ENCODE results near the gene POR.

GRCh38 chr7:75991531-75992082 is 76.7 kb downstream of the POR start:
- TF ChIP-seq, protein P1, sequence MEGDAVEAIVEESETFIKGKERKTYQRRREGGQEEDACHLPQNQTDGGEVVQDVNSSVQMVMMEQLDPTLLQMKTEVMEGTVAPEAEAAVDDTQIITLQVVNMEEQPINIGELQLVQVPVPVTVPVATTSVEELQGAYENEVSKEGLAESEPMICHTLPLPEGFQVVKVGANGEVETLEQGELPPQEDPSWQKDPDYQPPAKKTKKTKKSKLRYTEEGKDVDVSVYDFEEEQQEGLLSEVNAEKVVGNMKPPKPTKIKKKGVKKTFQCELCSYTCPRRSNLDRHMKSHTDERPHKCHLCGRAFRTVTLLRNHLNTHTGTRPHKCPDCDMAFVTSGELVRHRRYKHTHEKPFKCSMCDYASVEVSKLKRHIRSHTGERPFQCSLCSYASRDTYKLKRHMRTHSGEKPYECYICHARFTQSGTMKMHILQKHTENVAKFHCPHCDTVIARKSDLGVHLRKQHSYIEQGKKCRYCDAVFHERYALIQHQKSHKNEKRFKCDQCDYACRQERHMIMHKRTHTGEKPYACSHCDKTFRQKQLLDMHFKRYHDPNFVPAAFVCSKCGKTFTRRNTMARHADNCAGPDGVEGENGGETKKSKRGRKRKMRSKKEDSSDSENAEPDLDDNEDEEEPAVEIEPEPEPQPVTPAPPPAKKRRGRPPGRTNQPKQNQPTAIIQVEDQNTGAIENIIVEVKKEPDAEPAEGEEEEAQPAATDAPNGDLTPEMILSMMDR (IDR thresholded peaks at IDR 0.05): no peak
- no peak for TF ChIP-seq POLR2A (IDR thresholded peaks at IDR 0.05)

Measured in sigmoid colon (tissue), 3 donors.